Left lobe of liver (tissue), 2 donors: ENCODE results near the gene RTN4R. TPM values are rescaled to one million over a fixed set of nuclear protein-coding genes. Genes with fewer than 3 reads are reported as not detected.
A peak's percentile ranks its signal among the peaks of the same experiment; 100 is the strongest.
"Not testable (repeated sequence)": the region's sequence is repeated elsewhere in the genome, so short reads cannot be mapped to it uniquely, and the experiment has no call there.

Source experiments
- ATAC-seq: fragments of 200-7000 bp; cut with Tn5 transposase; one replicate; pipeline ENCODE4 v1.9.1; 2020; ENCODE audit warnings: mild to moderate bottlenecking, moderate library complexity
- DNase-seq: peaks from one replicate; pipeline ENCODE4 v3.0.0-alpha.2; 2020; ENCODE audit warnings: low spot score
- total RNA-seq: library from RNA; stranded (reverse); gene quantifications from one replicate; pipeline ENCODE4 v1.2.1, GENCODE V29; 2021
- donor health status: DM: no; HTN: no; CAD: no; lungs with moderate emphysema.
- donor health status: DM: no; HTN: yes; CAD: no.

RTN4R gene
- total RNA-seq, 1 donor from 2014 or later, result 10.9 TPM

- no peak for DNase-seq
- peak; percentile 2 for ATAC-seq
Observed at GRCh38 chr22:20305894-20306645, 38.0 kb upstream of the RTN4R start.

GRCh38 chr22:20305230-20305893 is 37.2 kb upstream of the RTN4R start:
- DNase-seq, ATAC-seq: not testable (repeated sequence)

GRCh38 chr22:20304646-20305045 is 36.5 kb upstream of the RTN4R start:
- DNase-seq (no peak), ATAC-seq (no peak)

GRCh38 chr22:20303229-20303534 is 35.1 kb upstream of the RTN4R start:
- not testable (repeated sequence) for DNase-seq, ATAC-seq

- DNase-seq (no peak), ATAC-seq (no peak)
Observed at GRCh38 chr22:20302438-20303228, 34.5 kb upstream of the RTN4R start.

GRCh38 chr22:20299746-20300136 is 31.6 kb upstream of the RTN4R start:
- ATAC-seq, result peak; percentile 66
- DNase-seq, result peak; percentile 88

- peak; percentile 83 for ATAC-seq
- peak; percentile 95 for DNase-seq
Observed at GRCh38 chr22:20298803-20299745, 31.0 kb upstream of the RTN4R start.

- DNase-seq, result no peak
Observed at GRCh38 chr22:20298110-20298802, 30.1 kb upstream of the RTN4R start.

GRCh38 chr22:20297414-20298109 is 29.4 kb upstream of the RTN4R start:
- no peak for DNase-seq
- no peak for ATAC-seq

More at GRCh38 chr22:20298110-20298802, 30.1 kb upstream of the RTN4R start:
- ATAC-seq, result no peak

- DNase-seq, result no peak
Observed at GRCh38 chr22:20296598-20296997, 28.5 kb upstream of the RTN4R start.

GRCh38 chr22:20295262-20296064 is 27.3 kb upstream of the RTN4R start:
- ATAC-seq (no peak), DNase-seq (no peak)

More at GRCh38 chr22:20296598-20296997, 28.5 kb upstream of the RTN4R start:
- ATAC-seq, result no peak

GRCh38 chr22:20292673-20293232 is 24.6 kb upstream of the RTN4R start:
- ATAC-seq (no peak), DNase-seq (no peak)

- ATAC-seq (no peak), DNase-seq (no peak)
Observed at GRCh38 chr22:20292108-20292507, 24.0 kb upstream of the RTN4R start.

- no peak for DNase-seq
- no peak for ATAC-seq
Observed at GRCh38 chr22:20291604-20292063, 23.5 kb upstream of the RTN4R start.

GRCh38 chr22:20291249-20291586 is 23.1 kb upstream of the RTN4R start:
- no peak for DNase-seq
- ATAC-seq, result no peak

- DNase-seq, result peak; percentile 73
- ATAC-seq, result peak; percentile 33
Observed at GRCh38 chr22:20290578-20291248, 22.6 kb upstream of the RTN4R start.

GRCh38 chr22:20290045-20290392 is 21.9 kb upstream of the RTN4R start:
- DNase-seq (no peak), ATAC-seq (peak; percentile 24)
